Measurements from ENCODE around the gene EREG. TPM values are rescaled to one million over a fixed set of nuclear protein-coding genes. Genes with fewer than 3 reads are reported as not detected.

The EREG gene
- total and polyA plus RNA-seq, 4 donors: 0.51 TPM; not detected in 3

- TF ChIP-seq GABPA (IDR thresholded peaks at IDR 0.05 in 1 of 2, conservative IDR thresholded peaks at IDR 0.05 in 1 of 2) (no peak), FOXA1 (IDR thresholded peaks at IDR 0.05) (no peak), HNF4A (conservative IDR thresholded peaks at IDR 0.05) (no peak), HNF4G (IDR thresholded peaks at IDR 0.05) (no peak), SP1 (IDR thresholded peaks at IDR 0.05) (no peak)
These were observed 691 bp upstream of the EREG start (continued) for GRCh38 chr4:74364256-74364651.

- WGBS: 10% methylated on average over 11 of the region's 11 CpGs
- Histone ChIP-seq H3K4me1 (ENCODE audit: control insufficient read depth in 4 of 4, insufficient read depth in 4 of 4, low read length in 3 of 4) (peaks cover 2 to 13% (median 7%) of the 10 kb centered on the region in 4 donors), H3K9ac (ENCODE audit: low read depth in 1 of 2, low read length in 2 of 2) (no peak overlapping the region), H3K36me3 (ENCODE audit: control insufficient read depth in 4 of 4, insufficient read depth in 3 of 4, low read depth in 1 of 4, low read length in 3 of 4) (no peaks in the 10 kb centered on the region), H3K9me3 (ENCODE audit: control insufficient read depth in 4 of 4, low read length in 3 of 4) (no peaks in the 10 kb centered on the region), H3K27me3 (ENCODE audit: control insufficient read depth in 4 of 4, insufficient read depth in 4 of 4, low read length in 3 of 4) (peaks cover 0 to 16% (median 3%) of the 10 kb centered on the region in 4 donors), H3K27ac (ENCODE audit: low read depth in 1 of 2, low read length in 2 of 2) (no peak overlapping the region), H3K4me3 (ENCODE audit: low read depth in 1 of 3, low read length in 3 of 3) (peak overlapping the region in 1 of 3 donors; percentile 5)
- DNase-seq (ENCODE audit: low spot score): no peak
- TF ChIP-seq YY1 (IDR thresholded peaks at IDR 0.05): no peak
- no peak for TF ChIP-seq SP1 (IDR thresholded peaks at IDR 0.05)
- no peak for TF ChIP-seq FOXA1 (IDR thresholded peaks at IDR 0.05)
- no peak for TF ChIP-seq EGR1 (IDR thresholded peaks at IDR 0.05; ENCODE audit: low read depth in 2 of 2)
- TF ChIP-seq RXRA (IDR thresholded peaks at IDR 0.05): no peak
- no peak for TF ChIP-seq CTCF (IDR thresholded peaks at IDR 0.05; ENCODE audit: low read depth, low read length, missing input control)
- no peak for TF ChIP-seq ZBTB33 (IDR thresholded peaks at IDR 0.05)
These were observed 816 bp downstream of the EREG start for GRCh38 chr4:74365761-74366160.

GRCh38 chr4:74366367-74366911 is 1.5 kb downstream of the EREG start:
- Histone ChIP-seq H3K27ac (ENCODE audit: low read depth in 1 of 2, low read length in 2 of 2) (no peak overlapping the region), H3K27me3 (ENCODE audit: control insufficient read depth in 4 of 4, insufficient read depth in 4 of 4, low read length in 3 of 4) (peaks cover 0 to 16% (median 3%) of the 10 kb centered on the region in 4 donors), H3K4me1 (ENCODE audit: control insufficient read depth in 4 of 4, insufficient read depth in 4 of 4, low read length in 3 of 4) (peaks cover 2 to 13% (median 7%) of the 10 kb centered on the region in 4 donors), H3K4me3 (ENCODE audit: low read depth in 1 of 3, low read length in 3 of 3) (no peak overlapping the region), H3K36me3 (ENCODE audit: control insufficient read depth in 4 of 4, insufficient read depth in 3 of 4, low read depth in 1 of 4, low read length in 3 of 4) (no peaks in the 10 kb centered on the region), H3K9me3 (ENCODE audit: control insufficient read depth in 4 of 4, low read length in 3 of 4) (no peaks in the 10 kb centered on the region), H3K9ac (ENCODE audit: low read depth in 1 of 2, low read length in 2 of 2) (no peak overlapping the region)
- WGBS: 38% methylated on average over 2 of the region's 2 CpGs
- no peak for DNase-seq (ENCODE audit: low spot score)
- TF ChIP-seq REST (IDR thresholded peaks at IDR 0.05) (no peak), RXRA (IDR thresholded peaks at IDR 0.05) (no peak), EGR1 (IDR thresholded peaks at IDR 0.05; ENCODE audit: low read depth in 2 of 2) (no peak), NR2F2 (IDR thresholded peaks at IDR 0.05) (no peak), TAF1 (conservative IDR thresholded peaks at IDR 0.05) (no peak), RAD21 (IDR thresholded peaks at IDR 0.05) (no peak), CTCF (IDR thresholded peaks at IDR 0.05; ENCODE audit: low read depth, low read length, missing input control) (no peak), ZBTB33 (IDR thresholded peaks at IDR 0.05) (no peak), JUND (IDR thresholded peaks at IDR 0.05) (no peak), FOXA2 (IDR thresholded peaks at IDR 0.05) (no peak), ATF3 (IDR thresholded peaks at IDR 0.05) (no peak), SP1 (IDR thresholded peaks at IDR 0.05) (no peak), GABPA (IDR thresholded peaks at IDR 0.05 in 1 of 2, conservative IDR thresholded peaks at IDR 0.05 in 1 of 2) (no peak), MAX (IDR thresholded peaks at IDR 0.05) (no peak)
